Central memory CD8-positive, alpha-beta T cell (primary cell): Measurements from ENCODE around the gene MINDY4B.
"Not testable (repeated sequence)": the region's sequence is repeated elsewhere in the genome, so short reads cannot be mapped to it uniquely, and the experiment has no call there.

Experiments
- ATAC-seq: fragments of 150-1000 bp; cut with Tn5 transposase; replicated peaks from 2 replicates; pipeline ENCODE4 v1.10.0; 2022; ENCODE audit warnings: mild to moderate bottlenecking, moderate FRiP score, moderate number of reproducible peaks; ENCODE audit not compliant: poor library complexity, severe bottlenecking; ENCODE audit errors: extremely low read depth
- DNase-seq, 2 donors: peaks; one replicate each; pipeline ENCODE4 v3.0.0; 2021; ENCODE audit warnings: low spot score in 2 of 2
- H3K27ac Mint-ChIP-seq: one replicate; pipeline ENCODE4 v1.8.0; 2022; ENCODE audit warnings: low read depth, mild to moderate bottlenecking, moderate library complexity, mixed read lengths
- H3K27me3 Mint-ChIP-seq: one replicate; pipeline ENCODE4 v1.8.0; 2022; ENCODE audit warnings: mixed read lengths
- H3K36me3 Mint-ChIP-seq: one replicate; pipeline ENCODE4 v1.8.0; 2022; ENCODE audit warnings: mild to moderate bottlenecking, moderate library complexity, mixed read lengths; ENCODE audit not compliant: insufficient read depth
- H3K4me1 Mint-ChIP-seq: one replicate; pipeline ENCODE4 v1.8.0; 2022; ENCODE audit warnings: mixed read lengths
- H3K4me3 Mint-ChIP-seq: one replicate; pipeline ENCODE4 v1.8.0; 2022; ENCODE audit warnings: mild to moderate bottlenecking, moderate library complexity, mixed read lengths
- H3K9me3 Mint-ChIP-seq: one replicate; pipeline ENCODE4 v1.8.0; 2022; ENCODE audit warnings: mixed read lengths

The MINDY4B gene

DNA sequence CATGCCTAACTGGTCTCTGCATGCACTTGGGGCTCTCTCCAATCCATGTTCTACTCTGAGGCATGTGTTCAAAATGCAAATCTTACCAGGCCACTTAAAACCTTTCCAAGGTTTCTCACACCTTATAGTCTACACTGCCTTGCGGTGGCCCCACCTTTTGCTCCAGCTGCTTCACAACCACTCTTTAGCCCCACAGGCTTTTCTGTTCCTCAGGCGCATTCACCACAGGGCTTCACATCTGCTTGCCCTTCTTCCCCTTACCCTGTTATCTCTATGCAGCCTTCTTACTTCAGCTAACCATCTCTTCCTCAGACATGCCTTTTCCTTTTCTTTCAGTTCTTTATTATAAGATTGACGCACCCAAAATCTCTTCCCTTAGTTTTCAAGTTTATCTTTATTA lies 37.8 kb downstream of the MINDY4B start:
- DNase-seq (no peak), ATAC-seq (no peak)
- Mint-ChIP-seq H3K4me1 (peaks cover 7% of the 10 kb centered on the region), H3K9me3 (no peaks in the 10 kb centered on the region), H3K36me3 (peaks cover 10% of the 10 kb centered on the region), H3K27me3 (peaks cover 47% of the 10 kb centered on the region), H3K27ac (no peak overlapping the region), H3K4me3 (no peak overlapping the region)

DNA sequence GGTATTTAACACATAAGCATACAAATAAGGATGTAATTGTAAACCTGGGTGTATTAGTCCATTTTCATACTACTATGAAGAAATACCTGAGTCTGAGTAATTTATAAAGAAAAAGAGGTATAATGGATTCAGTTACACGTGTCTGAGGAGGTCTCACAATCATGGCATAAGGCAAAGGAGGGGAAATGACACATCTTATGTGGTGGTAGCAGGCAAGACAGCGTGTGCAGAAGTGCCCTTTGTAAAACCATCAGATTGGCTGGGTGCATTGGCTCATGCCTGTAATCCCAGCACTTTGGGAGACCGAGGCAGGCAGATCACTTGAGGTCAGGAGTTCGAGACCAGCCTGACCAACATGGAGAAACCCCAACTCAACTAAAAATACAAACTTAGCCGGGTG lies 41.3 kb downstream of the MINDY4B start:
- peaks cover 70% of the 10 kb centered on the region for H3K27me3 Mint-ChIP-seq
- H3K4me1 Mint-ChIP-seq, H3K9me3 Mint-ChIP-seq, H3K36me3 Mint-ChIP-seq, DNase-seq, H3K4me3 Mint-ChIP-seq, ATAC-seq, H3K27ac Mint-ChIP-seq: not testable (repeated sequence)

DNA sequence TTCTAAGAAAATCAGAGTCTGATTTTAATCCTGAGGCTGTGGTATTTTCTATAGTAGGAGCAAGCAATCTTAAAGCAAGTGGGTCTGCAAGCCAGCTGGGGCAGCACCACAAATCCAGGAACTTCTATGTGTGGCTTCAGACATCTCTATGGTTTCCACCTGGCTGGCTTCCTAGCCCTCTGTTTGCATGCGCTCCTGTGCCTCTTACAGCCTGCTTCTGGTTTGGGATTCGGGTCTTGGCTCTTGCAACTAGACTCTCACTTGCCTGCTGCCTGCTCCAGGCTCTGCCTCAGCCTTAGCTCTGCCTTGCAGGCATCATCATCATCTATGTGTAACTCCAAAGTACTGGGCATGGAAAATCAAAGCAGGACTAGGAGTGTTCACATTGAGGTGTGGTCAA lies 43.4 kb downstream of the MINDY4B start:
- peaks cover 10% of the 10 kb centered on the region for H3K36me3 Mint-ChIP-seq
- H3K9me3 Mint-ChIP-seq, result no peaks in the 10 kb centered on the region
- peaks cover 66% of the 10 kb centered on the region for H3K27me3 Mint-ChIP-seq
- ATAC-seq, result no peak
- no peak overlapping the region for H3K4me3 Mint-ChIP-seq
- peaks cover 7% of the 10 kb centered on the region for H3K4me1 Mint-ChIP-seq
- no peak for DNase-seq
- H3K27ac Mint-ChIP-seq, result no peak overlapping the region

DNA sequence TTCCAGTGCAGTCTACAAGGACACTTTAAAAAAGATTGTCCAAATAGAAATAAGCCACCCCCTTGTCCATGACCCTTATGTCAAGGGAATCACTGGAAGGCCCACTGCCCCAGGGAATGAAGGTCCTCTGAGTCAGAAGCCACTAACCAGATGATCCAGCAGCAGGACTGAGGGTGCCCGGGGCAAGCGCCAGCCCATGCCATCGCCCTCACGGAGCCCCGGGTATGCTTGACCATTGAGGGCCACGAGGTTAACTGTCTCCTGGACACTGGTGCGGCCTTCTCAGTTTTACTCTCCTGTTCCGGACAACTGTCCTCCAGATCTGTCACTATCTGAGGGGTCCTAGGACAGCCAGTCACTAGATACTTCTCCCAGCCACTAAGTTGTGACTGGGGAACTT lies 47.3 kb downstream of the MINDY4B start:
- not testable (repeated sequence) for H3K27ac Mint-ChIP-seq, ATAC-seq, H3K4me3 Mint-ChIP-seq, H3K9me3 Mint-ChIP-seq, H3K4me1 Mint-ChIP-seq, DNase-seq, H3K36me3 Mint-ChIP-seq
- peaks cover 65% of the 10 kb centered on the region for H3K27me3 Mint-ChIP-seq

DNA sequence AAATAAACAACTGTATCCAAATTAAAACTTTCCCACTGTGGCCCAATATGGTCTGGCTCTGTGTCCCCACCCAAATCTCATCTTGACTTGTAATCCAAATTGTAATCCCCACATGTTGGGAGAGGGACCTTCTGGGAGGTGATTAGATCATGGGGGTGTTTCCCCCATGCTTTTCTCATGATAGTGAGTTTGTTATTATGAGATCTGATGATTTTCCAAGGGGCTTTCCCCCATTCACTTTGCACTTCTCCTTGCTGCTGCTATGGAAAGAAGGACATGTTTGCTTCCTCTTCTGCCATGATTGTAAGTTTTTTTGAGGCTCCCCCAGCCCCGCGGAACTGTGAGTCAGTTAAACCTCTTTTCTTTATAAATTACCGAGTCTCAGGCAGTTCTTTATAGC lies 55.0 kb downstream of the MINDY4B start:
- no peaks in the 10 kb centered on the region for H3K9me3 Mint-ChIP-seq
- no peak overlapping the region for H3K27ac Mint-ChIP-seq
- peaks cover 23% of the 10 kb centered on the region for H3K27me3 Mint-ChIP-seq
- no peaks in the 10 kb centered on the region for H3K4me1 Mint-ChIP-seq
- H3K4me3 Mint-ChIP-seq, result no peak overlapping the region
- DNase-seq, result no peak
- no peaks in the 10 kb centered on the region for H3K36me3 Mint-ChIP-seq
- no peak for ATAC-seq

DNA sequence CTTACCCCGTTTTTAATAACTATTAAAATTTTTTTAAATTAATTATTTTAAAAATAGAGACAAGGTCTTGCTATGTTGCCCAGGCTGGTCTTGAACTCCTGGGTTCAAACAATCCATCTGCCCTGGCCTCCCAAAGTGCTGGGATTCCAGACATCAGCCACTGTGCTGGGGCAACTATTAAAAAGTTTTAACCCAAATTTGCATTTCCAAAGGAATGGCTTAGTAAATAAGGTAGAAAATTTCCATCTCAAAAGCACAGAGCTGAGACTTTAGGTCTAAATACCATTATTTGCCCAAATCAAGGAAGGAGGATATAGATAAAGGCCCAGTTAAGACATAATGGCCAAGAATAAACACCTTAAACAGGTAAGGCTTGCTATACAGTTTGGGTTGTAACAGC lies 56.4 kb downstream of the MINDY4B start:
- H3K4me1 Mint-ChIP-seq, result no peaks in the 10 kb centered on the region
- no peak overlapping the region for H3K27ac Mint-ChIP-seq
- DNase-seq (no peak), ATAC-seq (no peak)
- H3K27me3 Mint-ChIP-seq, result peaks cover 19% of the 10 kb centered on the region
- H3K36me3 Mint-ChIP-seq, result no peaks in the 10 kb centered on the region
- H3K9me3 Mint-ChIP-seq, result no peaks in the 10 kb centered on the region
- no peak overlapping the region for H3K4me3 Mint-ChIP-seq

DNA sequence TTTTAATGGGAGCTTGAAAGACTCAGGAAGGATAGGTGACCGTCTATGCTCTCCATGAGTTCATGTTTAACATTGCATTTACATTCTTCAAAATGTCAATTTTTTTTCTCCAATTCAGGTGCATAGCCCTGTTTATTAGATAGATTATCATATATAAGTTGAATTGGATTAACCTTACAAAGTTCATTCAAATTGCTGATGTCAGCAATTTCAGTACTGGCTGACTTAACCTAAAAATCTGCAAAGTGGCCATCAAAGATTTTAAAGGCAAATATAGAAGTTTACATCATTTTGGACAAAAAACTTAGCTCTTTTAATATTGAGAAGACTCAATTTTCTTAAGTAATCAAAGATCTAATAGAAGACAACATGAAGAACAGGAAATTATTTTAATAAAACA lies 57.8 kb downstream of the MINDY4B start:
- Mint-ChIP-seq H3K9me3 (no peaks in the 10 kb centered on the region), H3K36me3 (no peaks in the 10 kb centered on the region), H3K4me3 (no peak overlapping the region), H3K27ac (no peak overlapping the region), H3K27me3 (peaks cover 32% of the 10 kb centered on the region), H3K4me1 (no peaks in the 10 kb centered on the region)
- DNase-seq, result no peak
- no peak for ATAC-seq

DNA sequence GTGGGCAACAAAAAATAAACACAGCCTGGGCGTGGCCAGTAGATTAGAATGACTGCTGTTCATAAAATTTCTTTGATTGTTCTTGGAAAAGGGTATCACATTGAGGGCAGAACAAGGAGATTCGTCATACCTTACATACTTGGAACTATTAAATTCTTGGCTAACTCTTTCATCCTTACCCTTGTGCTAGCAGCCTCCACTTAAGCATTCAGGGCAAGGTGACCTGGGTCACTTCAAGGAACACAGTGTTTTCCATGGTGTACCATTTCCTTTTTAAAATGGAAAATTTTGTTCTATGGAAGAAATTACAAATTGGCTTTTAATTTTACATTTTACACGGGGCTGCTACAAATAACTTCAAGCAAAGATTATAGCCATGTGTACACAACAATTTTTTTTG lies 60.8 kb downstream of the MINDY4B start:
- DNase-seq (no peak), ATAC-seq (no peak)
- peaks cover 47% of the 10 kb centered on the region for H3K27me3 Mint-ChIP-seq
- no peak overlapping the region for H3K27ac Mint-ChIP-seq
- H3K4me3 Mint-ChIP-seq, result no peak overlapping the region
- no peaks in the 10 kb centered on the region for H3K36me3 Mint-ChIP-seq
- no peaks in the 10 kb centered on the region for H3K4me1 Mint-ChIP-seq
- H3K9me3 Mint-ChIP-seq, result no peaks in the 10 kb centered on the region

DNA sequence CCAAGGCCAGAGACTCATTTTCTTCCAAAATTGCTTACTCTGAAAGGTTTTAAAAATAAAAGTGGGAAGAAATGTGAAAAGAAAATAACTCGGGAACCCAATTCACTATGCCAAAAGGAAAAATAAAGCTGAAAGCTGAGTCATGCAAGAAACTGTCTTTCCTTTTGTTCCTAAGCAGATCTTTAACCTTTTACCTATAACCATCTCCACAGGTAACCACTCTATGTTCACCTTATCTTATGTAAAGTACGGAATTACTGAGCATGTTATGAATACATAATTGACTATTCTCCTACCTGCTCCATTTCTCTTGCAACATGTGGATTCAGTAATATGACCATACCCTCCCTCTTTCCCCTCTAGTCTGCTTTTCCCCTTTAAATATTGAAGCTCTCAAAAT lies 62.0 kb downstream of the MINDY4B start:
- Mint-ChIP-seq H3K27me3 (peaks cover 59% of the 10 kb centered on the region), H3K9me3 (no peaks in the 10 kb centered on the region), H3K27ac (no peak overlapping the region), H3K4me1 (no peaks in the 10 kb centered on the region), H3K36me3 (no peaks in the 10 kb centered on the region), H3K4me3 (no peak overlapping the region)
- DNase-seq (no peak), ATAC-seq (no peak)

DNA sequence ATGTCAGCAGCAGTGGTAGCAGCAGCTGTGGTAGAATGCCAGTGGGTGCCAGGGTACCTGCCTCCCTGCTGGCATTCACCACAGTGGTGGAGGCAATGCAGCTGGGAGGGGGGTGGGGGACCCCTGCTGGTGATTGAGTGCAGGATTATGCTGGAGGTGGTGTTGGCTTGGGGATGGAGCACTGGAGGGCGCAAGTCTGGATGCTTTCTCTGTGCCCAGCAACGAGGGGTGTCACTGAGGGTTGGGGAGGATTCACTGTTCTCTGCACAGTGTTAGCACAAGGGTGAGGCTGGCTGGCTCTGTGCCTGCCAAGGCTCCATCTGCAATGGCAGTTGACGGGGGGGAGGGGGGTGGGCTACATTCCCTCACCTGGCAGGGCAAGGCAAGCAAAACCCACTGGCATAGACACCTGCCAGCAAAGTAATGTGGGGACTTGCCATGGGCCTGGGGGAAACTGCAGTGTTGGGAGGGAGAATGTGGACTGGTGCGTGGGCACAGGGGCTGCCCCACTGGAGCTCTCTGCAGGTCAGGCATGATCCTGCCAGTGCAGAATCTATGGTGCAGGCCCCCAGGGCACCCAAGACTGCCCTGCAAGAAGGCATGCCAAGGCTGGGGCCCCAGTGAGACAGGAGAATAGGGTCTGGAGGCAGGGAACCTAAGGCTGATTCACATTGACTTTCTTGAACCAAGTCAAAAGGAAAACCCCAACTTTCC lies 64.3 kb downstream of the MINDY4B start:
- DNase-seq (no peak), ATAC-seq (no peak)
- no peaks in the 10 kb centered on the region for H3K4me1 Mint-ChIP-seq
- no peaks in the 10 kb centered on the region for H3K36me3 Mint-ChIP-seq
- peaks cover 73% of the 10 kb centered on the region for H3K27me3 Mint-ChIP-seq
- H3K4me3 Mint-ChIP-seq, result no peak overlapping the region
- H3K9me3 Mint-ChIP-seq, result no peaks in the 10 kb centered on the region
- no peak overlapping the region for H3K27ac Mint-ChIP-seq

DNA sequence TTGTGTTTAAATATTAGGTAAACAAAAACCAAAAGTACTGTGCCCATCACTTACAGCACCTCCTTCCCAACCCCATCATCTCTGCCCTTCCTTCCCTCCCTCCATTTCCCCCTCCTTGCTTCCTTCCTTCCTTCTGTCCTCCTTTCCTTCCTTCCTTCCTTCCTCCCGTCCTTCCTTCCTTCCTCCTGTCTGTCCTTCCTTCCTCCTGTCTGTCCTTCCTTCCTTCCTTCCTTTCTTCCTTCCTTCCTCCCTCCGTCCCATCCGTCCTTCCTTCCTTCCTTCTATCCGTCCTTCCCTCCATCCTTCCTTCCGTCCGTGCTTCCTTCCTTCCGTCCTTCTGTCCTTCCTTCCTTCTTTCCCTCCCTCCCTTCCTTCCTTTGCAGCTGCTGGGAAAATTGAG lies 74.5 kb downstream of the MINDY4B start:
- Mint-ChIP-seq H3K9me3 (no peaks in the 10 kb centered on the region), H3K4me3 (no peak overlapping the region), H3K36me3 (no peaks in the 10 kb centered on the region), H3K4me1 (no peaks in the 10 kb centered on the region), H3K27me3 (peaks cover 28% of the 10 kb centered on the region), H3K27ac (no peak overlapping the region)
- no peak for ATAC-seq
- no peak for DNase-seq

DNA sequence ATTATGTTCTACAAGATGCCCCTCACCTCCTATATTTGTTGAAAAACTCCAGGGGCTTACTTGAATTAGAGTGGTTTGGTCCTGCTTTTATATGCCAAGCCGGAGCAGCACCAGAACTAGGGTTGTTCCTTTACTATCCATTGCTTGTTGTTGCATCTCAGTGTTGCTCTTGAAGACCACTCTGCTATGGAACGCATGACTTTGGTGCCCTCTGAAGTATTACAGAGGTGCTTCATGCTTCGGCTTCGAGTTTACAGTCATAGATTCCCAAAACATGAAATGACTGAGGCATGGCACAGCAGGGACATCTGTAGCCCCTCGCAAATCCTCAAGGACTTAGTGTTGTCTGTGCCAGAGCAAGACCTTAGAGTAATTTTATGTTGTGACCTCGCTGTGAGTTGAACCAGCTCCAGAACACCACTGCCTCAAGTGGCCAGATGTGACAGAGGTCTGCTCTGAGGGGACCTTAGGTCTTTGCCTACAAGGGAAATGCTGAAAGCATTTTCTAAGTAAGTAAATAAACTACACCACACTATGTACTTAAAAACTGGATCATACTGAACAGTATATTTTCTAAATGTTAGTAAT lies 75.1 kb downstream of the MINDY4B start:
- peaks cover 28% of the 10 kb centered on the region for H3K27me3 Mint-ChIP-seq
- H3K27ac Mint-ChIP-seq, result no peak overlapping the region
- H3K4me3 Mint-ChIP-seq, result no peak overlapping the region
- H3K4me1 Mint-ChIP-seq, result no peaks in the 10 kb centered on the region
- H3K9me3 Mint-ChIP-seq, result no peaks in the 10 kb centered on the region
- no peak for DNase-seq
- H3K36me3 Mint-ChIP-seq, result no peaks in the 10 kb centered on the region
- no peak for ATAC-seq

DNA sequence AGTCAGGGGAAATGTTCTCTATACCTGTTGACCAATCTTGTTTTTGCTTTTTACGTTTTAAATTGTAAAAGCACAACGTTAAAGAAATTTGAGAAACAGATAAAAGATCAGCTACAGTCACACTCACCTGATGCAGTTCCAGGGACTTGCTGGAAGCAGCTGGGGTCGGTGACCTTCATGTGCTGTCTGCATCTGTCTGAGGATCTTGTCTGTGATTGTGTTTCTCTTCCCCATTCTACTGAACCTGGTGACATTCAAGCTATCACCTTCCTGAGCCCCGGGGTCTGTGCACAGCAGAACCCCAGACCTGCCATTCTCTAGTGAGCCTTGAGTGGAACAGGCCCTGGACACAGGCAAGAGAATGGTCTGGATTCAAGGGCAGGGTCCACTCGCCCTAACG lies 75.8 kb downstream of the MINDY4B start:
- H3K27ac Mint-ChIP-seq, result no peak overlapping the region
- ATAC-seq, result no peak

More for the DNA sequence above, 75.8 kb downstream of the MINDY4B start:
- no peak for DNase-seq
- H3K9me3 Mint-ChIP-seq, result no peaks in the 10 kb centered on the region
- peaks cover 28% of the 10 kb centered on the region for H3K27me3 Mint-ChIP-seq
- H3K4me3 Mint-ChIP-seq, result no peak overlapping the region
- H3K4me1 Mint-ChIP-seq, result no peaks in the 10 kb centered on the region
- no peaks in the 10 kb centered on the region for H3K36me3 Mint-ChIP-seq
